Endodermal cell (in vitro differentiated cells): Measurements from ENCODE around the gene GLO1. TPM values are rescaled to one million over a fixed set of nuclear protein-coding genes. Genes with fewer than 3 reads are reported as not detected.

Source experiments
- DNase-seq: peaks from one replicate; pipeline ENCODE4 v3.0.0-alpha.2; 2017
- H3K27ac ChIP-seq: 2 replicates; pipeline ENCODE4 v1.5.1; 2013; ENCODE audit warnings: mild to moderate bottlenecking, low read depth, low read length, moderate library complexity
- H3K27me3 ChIP-seq: 2 replicates; pipeline ENCODE4 v1.6.1; 2013; ENCODE audit warnings: mild to moderate bottlenecking, low read length, moderate library complexity; ENCODE audit not compliant: insufficient read depth, control insufficient read depth, poor library complexity, severe bottlenecking
- H3K36me3 ChIP-seq: 2 replicates; pipeline ENCODE4 v1.7.0; 2013; ENCODE audit warnings: mild to moderate bottlenecking, low read length, moderate library complexity; ENCODE audit not compliant: control insufficient read depth, insufficient read depth
- H3K4me1 ChIP-seq: one replicate; pipeline ENCODE4 v1.7.0; 2013; ENCODE audit warnings: low read length; ENCODE audit not compliant: control insufficient read depth, insufficient read depth
- H3K4me3 ChIP-seq: 2 replicates; pipeline ENCODE4 v1.5.1; 2013; ENCODE audit warnings: mild to moderate bottlenecking, low read length, moderate library complexity
- H3K9ac ChIP-seq: 2 replicates; pipeline ENCODE4 v1.6.1; 2013; ENCODE audit warnings: mild to moderate bottlenecking, low read length, moderate library complexity; ENCODE audit not compliant: poor library complexity, severe bottlenecking; ENCODE audit errors: extremely low read depth
- H3K9me3 ChIP-seq: 2 replicates; pipeline ENCODE4 v1.6.1; 2013; ENCODE audit warnings: mild to moderate bottlenecking, low read length, moderate library complexity; ENCODE audit not compliant: control insufficient read depth
- H3K27ac Mint-ChIP-seq: 2 replicates; pipeline ENCODE4 v1.8.0; 2020; ENCODE audit warnings: mixed read lengths
- H3K27me3 Mint-ChIP-seq: 2 replicates; pipeline ENCODE4 v1.8.0; 2021; ENCODE audit warnings: mild to moderate bottlenecking, mixed read lengths; ENCODE audit not compliant: insufficient read depth
- H3K36me3 Mint-ChIP-seq: 2 replicates; pipeline ENCODE4 v1.8.0; 2020; ENCODE audit warnings: low read depth, mixed read lengths
- H3K4me1 Mint-ChIP-seq: 2 replicates; pipeline ENCODE4 v1.8.0; 2020; ENCODE audit warnings: mixed read lengths
- H3K4me3 Mint-ChIP-seq: 2 replicates; pipeline ENCODE4 v1.8.0; 2020; ENCODE audit warnings: mild to moderate bottlenecking, moderate library complexity, mixed read lengths
- H3K9me3 Mint-ChIP-seq: 2 replicates; pipeline ENCODE4 v1.8.0; 2020; ENCODE audit warnings: mild to moderate bottlenecking, mixed read lengths
- CTCF ChIP-seq: fragments of 200-600 bp; sonication (generic); conservative IDR thresholded peaks from 2 replicates; pipeline ENCODE4 v1.5.0; 2021; ENCODE audit warnings: antibody characterized with exemption, mild to moderate bottlenecking
- WGBS, 2 experiments: methylation state at CpG; one replicate each; pipeline versions ENCODE4 v1.1.5 to v1.1.7; 2013; ENCODE audit warnings: missing lambda C conversion rate in 2 of 2, mixed read lengths in 1 of 2; ENCODE audit not compliant: insufficient coverage in 1 of 2, insufficient read length in 1 of 2; 5-methylcytosine and 5-hydroxymethylcytosine counted together
- total RNA-seq, 2 donors: library from RNA; stranded (reverse); fragmentation: NEBNext Ultra II Directional in 1 of 2; extraction: Animal tissue kit (Norgen Biotek cat#: 25700) in 1 of 2; gene quantifications; 2 replicates in 1 of 2; 3 replicates in 1 of 2; pipeline ENCODE4 v1.2.1, GENCODE V29; 2021

GLO1 gene
- total RNA-seq, 2 donors from 2014 or later = 144 to 177 TPM

DNA sequence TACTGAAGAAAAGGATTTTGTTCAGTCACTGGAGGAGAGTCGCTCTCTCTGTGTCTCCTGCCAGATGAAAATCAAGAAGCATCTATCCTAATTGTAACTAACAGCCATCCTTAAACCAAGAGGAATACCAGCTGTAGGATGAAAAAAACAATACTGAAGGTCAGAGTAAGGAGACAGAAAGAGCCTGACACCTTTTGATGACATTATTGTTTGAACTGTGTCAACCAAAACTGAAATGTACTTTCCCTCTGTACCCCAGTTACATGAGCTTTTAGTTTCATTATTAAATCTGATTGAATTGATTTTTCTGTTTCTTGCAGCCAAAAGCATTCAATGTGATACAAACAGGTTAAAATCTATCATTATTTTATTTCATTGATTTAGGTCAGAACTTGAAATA is 46.0 kb downstream of the GLO1 start:
- DNase-seq = no peak
- Histone ChIP-seq H3K4me3 (no peak overlapping the region), H3K9ac (no peak overlapping the region), H3K27ac (no peak overlapping the region), H3K27me3 (no peaks in the 10 kb centered on the region), H3K4me1 (no peaks in the 10 kb centered on the region), H3K9me3 (no peaks in the 10 kb centered on the region), H3K36me3 (no peaks in the 10 kb centered on the region)
- Mint-ChIP-seq H3K4me3 (no peak overlapping the region), H3K4me1 (no peaks in the 10 kb centered on the region), H3K27me3 (no peaks in the 10 kb centered on the region), H3K36me3 (no peaks in the 10 kb centered on the region), H3K27ac (no peak overlapping the region), H3K9me3 (no peaks in the 10 kb centered on the region)
- TF ChIP-seq CTCF = no peak
- 100% methylated on average over 1 of the region's 1 CpG; no CpG with 5 or more reads in 1 of the 2 experiments for WGBS, 2 experiments

DNA sequence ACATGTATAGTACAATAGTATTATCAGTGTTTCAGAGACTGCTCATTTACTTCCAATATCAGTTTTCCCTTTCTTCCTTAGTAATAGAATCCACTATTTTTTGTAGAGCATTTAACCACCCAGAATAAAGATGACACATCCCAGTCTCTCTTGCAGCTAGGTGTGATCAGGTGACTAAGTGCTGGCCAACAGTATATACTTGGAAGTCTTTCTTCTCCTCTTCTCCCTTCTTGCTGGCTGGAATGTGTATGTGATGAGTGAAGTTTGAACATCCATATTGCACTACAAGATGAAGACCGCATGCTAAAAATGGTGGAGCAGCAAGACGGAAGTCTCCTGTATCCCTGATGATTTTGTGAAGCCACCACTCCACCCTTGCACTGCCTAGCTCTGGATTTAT is 48.7 kb downstream of the GLO1 start:
- H3K9ac ChIP-seq = no peak overlapping the region
- Mint-ChIP-seq H3K27me3 (no peaks in the 10 kb centered on the region), H3K4me1 (no peaks in the 10 kb centered on the region), H3K9me3 (peaks cover 6% of the 10 kb centered on the region), H3K36me3 (peaks cover 2% of the 10 kb centered on the region), H3K27ac (no peak overlapping the region), H3K4me3 (no peak overlapping the region)
- no peak overlapping the region for H3K27ac ChIP-seq
- H3K27me3 ChIP-seq = no peaks in the 10 kb centered on the region
- 92% methylated on average over 2 of the region's 2 CpGs; no CpG with 5 or more reads in 1 of the 2 experiments for WGBS, 2 experiments
- no peak for TF ChIP-seq CTCF
- peaks cover 4% of the 10 kb centered on the region for H3K9me3 ChIP-seq
- H3K4me1 ChIP-seq = no peaks in the 10 kb centered on the region
- no peaks in the 10 kb centered on the region for H3K36me3 ChIP-seq
- H3K4me3 ChIP-seq = no peak overlapping the region
- no peak for DNase-seq

GRCh38 chr6:38651121-38651784 is 51.7 kb downstream of the GLO1 start:
- no peak overlapping the region for H3K9ac ChIP-seq
- H3K27me3 ChIP-seq = no peaks in the 10 kb centered on the region
- H3K4me1 ChIP-seq = no peaks in the 10 kb centered on the region
- Mint-ChIP-seq H3K27me3 (no peaks in the 10 kb centered on the region), H3K4me1 (peaks cover 6% of the 10 kb centered on the region), H3K4me3 (no peak overlapping the region), H3K27ac (no peak overlapping the region), H3K9me3 (peaks cover 6% of the 10 kb centered on the region), H3K36me3 (peaks cover 2% of the 10 kb centered on the region)
- no peak overlapping the region for H3K4me3 ChIP-seq
- H3K9me3 ChIP-seq = peaks cover 4% of the 10 kb centered on the region
- no peak overlapping the region for H3K27ac ChIP-seq
- H3K36me3 ChIP-seq = no peaks in the 10 kb centered on the region
- DNase-seq = no peak
- 92 to 100% methylated on average over 2 of the region's 2 CpGs for WGBS, 2 experiments
- no peak for TF ChIP-seq CTCF
